NCI-H774 (cell line): ENCODE data around the gene TSKS.
"Not testable (repeated sequence)": the region's sequence is repeated elsewhere in the genome, so short reads cannot be mapped to it uniquely, and the experiment has no call there.

Experiments used
- DNase-seq: peaks from one replicate; lab custom pipeline; 2025; lab: John Stamatoyannopoulos, UW

Gene TSKS

GRCh38 chr19:49766007-49766929 is 3.2 kb upstream of the TSKS start:
- DNase-seq, result peak; percentile 99

- DNase-seq, result no peak
These were observed 1.2 kb upstream of the TSKS start for GRCh38 chr19:49764341-49764740.

- no peak for DNase-seq
These were observed 1.3 kb downstream of the TSKS start for GRCh38 chr19:49761625-49762311.

- DNase-seq, result no peak
These were observed 1.9 kb downstream of the TSKS start for GRCh38 chr19:49761249-49761624.

- no peak for DNase-seq
These were observed 4.8 kb downstream of the TSKS start for GRCh38 chr19:49758292-49758691.

GRCh38 chr19:49755956-49756355 is 7.2 kb downstream of the TSKS start:
- DNase-seq, result no peak

GRCh38 chr19:49752701-49753100 is 10.4 kb downstream of the TSKS start:
- no peak for DNase-seq

- DNase-seq, result no peak
These were observed 13.3 kb downstream of the TSKS start for GRCh38 chr19:49749771-49750170.

GRCh38 chr19:49749055-49749716 is 13.9 kb downstream of the TSKS start:
- no peak for DNase-seq

GRCh38 chr19:49746206-49746958 is 16.7 kb downstream of the TSKS start:
- DNase-seq, result no peak

- no peak for DNase-seq
These were observed 18.1 kb downstream of the TSKS start for GRCh38 chr19:49744946-49745381.

GRCh38 chr19:49741210-49741844 is 21.8 kb downstream of the TSKS start:
- no peak for DNase-seq

- no peak for DNase-seq
These were observed 23.2 kb downstream of the TSKS start for GRCh38 chr19:49739933-49740332.

GRCh38 chr19:49739098-49739497 is 24.0 kb downstream of the TSKS start:
- no peak for DNase-seq

- no peak for DNase-seq
These were observed 24.8 kb downstream of the TSKS start for GRCh38 chr19:49738268-49738667.

GRCh38 chr19:49730166-49730565 is 32.9 kb downstream of the TSKS start:
- DNase-seq, result no peak

GRCh38 chr19:49727217-49728030 is 35.7 kb downstream of the TSKS start:
- DNase-seq, result no peak

- DNase-seq, result not testable (repeated sequence)
These were observed 43.7 kb downstream of the TSKS start for GRCh38 chr19:49719420-49719819.

GRCh38 chr19:49718991-49719390 is 44.1 kb downstream of the TSKS start:
- DNase-seq, result no peak

GRCh38 chr19:49718511-49718910 is 44.6 kb downstream of the TSKS start:
- no peak for DNase-seq

- DNase-seq, result no peak
These were observed 47.0 kb downstream of the TSKS start for GRCh38 chr19:49716154-49716553.
